Activated CD4-positive, alpha-beta T cell treated with anti-CD3 and anti-CD28 coated beads, Interleukin-2, amount 10 ng/mL, durations not matched to agents 7 days and 5 days (primary cell): ENCODE measurements around the gene FYN. TPM values are rescaled to one million over a fixed set of nuclear protein-coding genes. Genes with fewer than 3 reads are reported as not detected.

Experiments
- CTCF ChIA-PET: fragments of 350-600 bp; sonication (Branson Sonifier 250); formaldehyde crosslinking; loops from one replicate; lab custom pipeline; 2021; ENCODE audit warnings: antibody characterized with exemption; lab: Charles Lee
- POLR2A ChIA-PET: fragments of 350-600 bp; sonication (Branson Sonifier 250); formaldehyde crosslinking; loops from one replicate; lab custom pipeline; 2021; ENCODE audit warnings: antibody characterized with exemption; lab: Charles Lee
- DNase-seq: peaks from one replicate; pipeline ENCODE4 v3.0.0-alpha.2; 2020
- H3K27ac Mint-ChIP-seq: one replicate; pipeline ENCODE4 v1.8.0; 2021; ENCODE audit warnings: mild to moderate bottlenecking, moderate library complexity, mixed read lengths
- H3K27me3 Mint-ChIP-seq: one replicate; pipeline ENCODE4 v1.8.0; 2021; ENCODE audit warnings: mixed read lengths
- H3K36me3 Mint-ChIP-seq: one replicate; pipeline ENCODE4 v1.8.0; 2021; ENCODE audit warnings: low read depth, mixed read lengths
- H3K4me1 Mint-ChIP-seq: one replicate; pipeline ENCODE4 v1.8.0; 2021; ENCODE audit warnings: mixed read lengths
- H3K4me3 Mint-ChIP-seq: one replicate; pipeline ENCODE4 v1.8.0; 2021; ENCODE audit warnings: mild to moderate bottlenecking, moderate library complexity, mixed read lengths
- H3K9me3 Mint-ChIP-seq: one replicate; pipeline ENCODE4 v1.8.0; 2021; ENCODE audit warnings: mixed read lengths
- total RNA-seq, 2 experiments: library from RNA; stranded (reverse); gene quantifications; one replicate each; pipeline ENCODE4 v1.2.3, GENCODE V29; 2021

The FYN gene
- total RNA-seq, 2 experiments from 2014 or later = 179 to 225 TPM

DNA sequence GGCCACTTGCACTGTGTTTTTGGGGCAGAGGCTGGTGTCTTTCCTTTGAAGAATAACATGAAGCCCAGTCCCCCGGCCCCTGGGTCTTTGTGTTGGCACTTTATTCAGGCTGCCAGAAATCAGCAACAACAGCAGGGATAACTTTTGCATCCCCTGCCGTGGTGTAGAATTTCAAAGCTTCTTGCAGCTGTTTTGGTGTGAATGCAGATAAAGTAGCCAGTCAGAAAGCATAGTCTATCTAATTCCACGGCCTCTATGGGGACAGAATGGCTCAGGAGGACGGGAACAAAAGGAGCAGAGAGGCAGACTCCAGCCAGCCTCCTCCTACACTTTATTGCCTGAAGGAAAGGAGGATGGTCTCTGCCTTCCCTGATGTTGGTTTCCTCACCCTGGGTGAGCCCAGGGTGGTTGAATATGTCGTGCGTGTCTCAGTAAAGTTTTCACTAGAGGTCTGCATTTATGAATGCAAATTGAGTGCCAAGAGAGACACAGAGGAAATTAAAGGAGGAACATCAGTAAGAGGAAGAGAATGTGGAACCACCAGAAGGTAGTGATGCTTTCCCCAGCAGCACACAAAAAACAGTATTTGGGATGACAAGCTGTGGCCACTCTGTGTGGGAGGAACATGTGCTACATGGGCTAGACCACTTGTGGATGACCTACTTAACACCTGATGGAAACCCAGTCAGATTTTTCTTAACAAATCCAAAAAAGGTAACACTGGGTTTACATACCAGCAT, 141.6 kb downstream of the FYN start:
- POLR2A ChIA-PET = no interaction called here
- no peak for DNase-seq
- H3K4me3 Mint-ChIP-seq = no peak overlapping the region
- no peaks in the 10 kb centered on the region for H3K27me3 Mint-ChIP-seq
- peaks cover 57% of the 10 kb centered on the region for H3K4me1 Mint-ChIP-seq
- CTCF ChIA-PET = no interaction called here
- H3K9me3 Mint-ChIP-seq = peaks cover 31% of the 10 kb centered on the region
- H3K27ac Mint-ChIP-seq = no peak overlapping the region
- H3K36me3 Mint-ChIP-seq = peaks cover 66% of the 10 kb centered on the region

GRCh38 chr6:111730864-111731263, 142.4 kb downstream of the FYN start:
- DNase-seq = no peak
- no peak overlapping the region for H3K4me3 Mint-ChIP-seq
- peak overlapping the region; percentile 26 for H3K27ac Mint-ChIP-seq
- peaks cover 55% of the 10 kb centered on the region for H3K4me1 Mint-ChIP-seq
- peaks cover 67% of the 10 kb centered on the region for H3K36me3 Mint-ChIP-seq
- ChIA-PET CTCF (no interaction called here), POLR2A (interaction anchor here (0.6 kb wide), 1 partner anchor 11 kb away, joined by 3 read pairs; no protein-coding TSS in a partner anchor)
- peaks cover 31% of the 10 kb centered on the region for H3K9me3 Mint-ChIP-seq
- no peaks in the 10 kb centered on the region for H3K27me3 Mint-ChIP-seq

GRCh38 chr6:111727802-111728201, 145.4 kb downstream of the FYN start:
- ChIA-PET CTCF (interaction anchor here (1.6 to 2.6 kb wide), 2 partner anchors 8 to 25 kb away, joined by 3 to 12 read pairs; no protein-coding TSS in a partner anchor), POLR2A (no interaction called here)
- peaks cover 66% of the 10 kb centered on the region for H3K4me1 Mint-ChIP-seq
- H3K9me3 Mint-ChIP-seq = peaks cover 20% of the 10 kb centered on the region
- H3K27me3 Mint-ChIP-seq = no peaks in the 10 kb centered on the region
- no peak for DNase-seq
- no peak overlapping the region for H3K27ac Mint-ChIP-seq
- no peak overlapping the region for H3K4me3 Mint-ChIP-seq
- peaks cover 53% of the 10 kb centered on the region for H3K36me3 Mint-ChIP-seq

DNA sequence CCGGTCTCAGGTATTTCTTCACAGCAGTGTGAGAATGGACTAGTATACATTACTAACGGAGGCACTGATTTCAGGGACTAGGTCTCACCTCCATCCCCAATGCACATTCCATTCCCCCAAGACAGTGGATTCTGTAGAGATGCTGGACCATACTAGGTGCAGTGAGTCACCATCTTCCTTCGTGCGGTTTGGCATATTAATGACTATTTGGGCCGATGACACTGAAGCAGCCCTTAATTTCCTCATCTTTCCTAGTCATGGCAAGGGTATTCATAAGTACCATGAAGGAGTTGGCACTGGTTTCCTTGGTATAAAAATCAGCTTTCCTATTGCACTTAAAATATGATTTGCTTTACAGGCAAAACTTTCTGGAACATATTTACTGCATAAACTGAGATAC, 146.2 kb downstream of the FYN start:
- POLR2A ChIA-PET = no interaction called here
- H3K4me3 Mint-ChIP-seq = no peak overlapping the region

DNA sequence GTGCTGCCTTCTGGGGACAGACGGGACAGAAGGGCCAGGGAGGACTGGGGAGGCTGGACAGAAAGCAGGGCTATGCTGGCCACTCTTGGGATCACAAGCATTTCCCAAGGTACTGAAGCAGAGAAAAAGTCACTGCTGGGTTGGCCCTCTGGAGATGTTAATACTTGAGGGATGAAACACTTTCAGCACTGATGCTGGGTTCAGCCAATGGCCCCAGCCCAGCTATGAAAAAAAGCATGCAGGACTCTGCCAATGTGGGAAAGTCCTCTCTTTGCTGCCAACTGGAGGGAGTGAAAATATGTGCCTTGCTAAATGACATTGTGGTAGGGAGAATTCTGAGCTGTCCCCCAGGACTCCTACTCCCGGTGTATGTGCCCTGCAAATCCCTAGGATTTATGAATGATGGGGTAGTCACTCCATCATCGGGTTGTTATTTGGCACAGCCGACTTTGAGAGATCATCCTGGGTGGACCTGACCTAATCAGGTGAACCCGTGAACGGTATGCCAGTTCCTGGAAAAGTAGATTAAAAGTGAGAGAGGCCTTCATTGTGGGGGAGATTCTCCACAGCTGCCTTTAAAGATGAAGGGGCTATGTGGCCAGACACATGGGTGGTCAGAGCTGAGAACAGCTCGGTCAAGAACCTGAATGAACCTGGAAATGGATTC, 147.7 kb downstream of the FYN start:
- Mint-ChIP-seq H3K4me1 (peaks cover 77% of the 10 kb centered on the region), H3K27ac (peak overlapping the region; percentile 91), H3K4me3 (no peak overlapping the region), H3K9me3 (peaks cover 9% of the 10 kb centered on the region), H3K27me3 (no peaks in the 10 kb centered on the region), H3K36me3 (peaks cover 57% of the 10 kb centered on the region)
- ChIA-PET CTCF (interaction anchor here (1.1 to 2.6 kb wide), 5 partner anchors 10 to 22 kb away, joined by 3 to 12 read pairs (median 6); no protein-coding TSS in a partner anchor), POLR2A (no interaction called here)
- no peak for DNase-seq

More for the DNA sequence above, 146.2 kb downstream of the FYN start:
- Mint-ChIP-seq H3K9me3 (peaks cover 13% of the 10 kb centered on the region), H3K27me3 (no peaks in the 10 kb centered on the region), H3K27ac (no peak overlapping the region), H3K36me3 (peaks cover 52% of the 10 kb centered on the region), H3K4me1 (peaks cover 72% of the 10 kb centered on the region)
- no peak for DNase-seq
- CTCF ChIA-PET = interaction anchor here (0.6 to 2.6 kb wide), 6 partner anchors 9 to 64 kb away, joined by 3 to 12 read pairs (median 3); no protein-coding TSS in a partner anchor

GRCh38 chr6:111724505-111724904, 148.7 kb downstream of the FYN start:
- Mint-ChIP-seq H3K4me1 (peaks cover 73% of the 10 kb centered on the region), H3K27ac (peak overlapping the region; percentile 91), H3K27me3 (no peaks in the 10 kb centered on the region), H3K9me3 (peaks cover 4% of the 10 kb centered on the region), H3K36me3 (peaks cover 63% of the 10 kb centered on the region), H3K4me3 (peak overlapping the region; percentile 52)
- ChIA-PET POLR2A (no interaction called here), CTCF (interaction anchor here (1.1 to 1.3 kb wide), 3 partner anchors 10 to 52 kb away, joined by 3 to 4 read pairs (median 3); no protein-coding TSS in a partner anchor)
- peak; percentile 36 for DNase-seq

DNA sequence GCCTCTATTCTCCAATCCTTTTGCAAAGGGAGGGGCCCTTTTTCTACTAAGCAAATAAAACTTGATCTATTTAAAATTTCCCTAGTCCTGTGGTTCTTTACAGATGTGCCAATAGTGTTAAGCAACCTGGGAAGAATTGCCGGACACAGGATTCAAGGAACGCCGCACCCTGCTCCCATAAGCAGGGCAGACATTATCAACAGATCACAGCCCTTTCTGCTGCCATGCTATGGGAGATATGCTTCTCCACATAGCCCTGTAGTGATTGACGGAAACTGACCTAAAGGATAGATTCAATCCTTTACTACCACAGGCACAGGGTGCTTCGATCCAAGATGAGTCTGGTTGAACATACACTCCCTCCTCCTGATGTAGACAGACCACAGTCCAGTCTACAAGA, 149.2 kb downstream of the FYN start:
- peak overlapping the region; percentile 91 for H3K27ac Mint-ChIP-seq
- H3K4me1 Mint-ChIP-seq = peaks cover 73% of the 10 kb centered on the region
- CTCF ChIA-PET = interaction anchor here (1.1 to 1.3 kb wide), 4 partner anchors 10 to 150 kb away, joined by 3 to 4 read pairs (median 4); partner anchors contain the start of gene FYN
- peaks cover 67% of the 10 kb centered on the region for H3K36me3 Mint-ChIP-seq
- no peak for DNase-seq
- peaks cover 4% of the 10 kb centered on the region for H3K9me3 Mint-ChIP-seq
- peak overlapping the region; percentile 52 for H3K4me3 Mint-ChIP-seq
- POLR2A ChIA-PET = no interaction called here
- H3K27me3 Mint-ChIP-seq = no peaks in the 10 kb centered on the region

GRCh38 chr6:111723412-111723970, 149.8 kb downstream of the FYN start:
- no peak for DNase-seq
- ChIA-PET POLR2A (no interaction called here), CTCF (interaction anchor here (0.8 to 1.7 kb wide), 9 partner anchors 11 to 320 kb away, joined by 3 to 5 read pairs (median 3); partner anchors contain the start of gene FYN)
- Mint-ChIP-seq H3K27ac (no peak overlapping the region), H3K9me3 (peaks cover 3% of the 10 kb centered on the region), H3K4me3 (no peak overlapping the region), H3K4me1 (peaks cover 72% of the 10 kb centered on the region), H3K27me3 (no peaks in the 10 kb centered on the region), H3K36me3 (peaks cover 70% of the 10 kb centered on the region)

GRCh38 chr6:111722179-111722731, 151.0 kb downstream of the FYN start:
- DNase-seq = no peak
- peaks cover 75% of the 10 kb centered on the region for H3K36me3 Mint-ChIP-seq
- H3K9me3 Mint-ChIP-seq = no peaks in the 10 kb centered on the region
- peak overlapping the region; percentile 68 for H3K27ac Mint-ChIP-seq
- no peak overlapping the region for H3K4me3 Mint-ChIP-seq
- peaks cover 65% of the 10 kb centered on the region for H3K4me1 Mint-ChIP-seq
- H3K27me3 Mint-ChIP-seq = no peaks in the 10 kb centered on the region
- ChIA-PET POLR2A (no interaction called here), CTCF (interaction anchor here (1.0 to 2.0 kb wide), 10 partner anchors 12 to 321 kb away, joined by 3 to 6 read pairs (median 3); no protein-coding TSS in a partner anchor)

GRCh38 chr6:111721753-111722154, 151.5 kb downstream of the FYN start:
- no peaks in the 10 kb centered on the region for H3K27me3 Mint-ChIP-seq

DNA sequence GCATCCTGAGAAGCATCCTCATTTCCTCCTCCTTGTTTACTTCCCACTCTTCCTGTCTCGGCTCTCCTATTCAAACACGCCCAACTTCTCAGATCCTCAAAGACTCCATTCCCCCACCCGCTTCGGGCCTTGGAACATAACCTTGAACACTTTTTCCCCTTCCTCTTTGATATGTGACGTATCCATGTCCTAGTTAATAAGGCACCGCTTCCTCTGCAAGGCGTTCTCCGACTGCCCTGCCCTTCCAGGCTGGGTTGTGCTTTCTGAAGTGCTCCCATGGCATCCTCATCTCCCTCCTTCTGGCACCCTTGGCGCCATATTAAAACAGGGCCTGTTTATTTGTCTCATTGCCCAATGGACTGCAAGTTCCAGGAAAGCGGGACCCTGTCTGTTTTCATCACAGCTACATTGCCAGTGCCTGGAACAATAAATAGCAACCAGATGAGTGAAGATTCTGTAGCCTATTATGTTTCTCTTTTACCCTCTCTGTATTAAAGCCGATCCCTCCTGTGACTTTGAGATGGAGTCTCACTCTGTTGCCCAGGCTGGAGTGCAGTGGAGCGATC, 152.2 kb downstream of the FYN start:
- DNase-seq = no peak
- H3K4me3 Mint-ChIP-seq = no peak overlapping the region
- CTCF ChIA-PET = interaction anchor here (1.2 to 2.0 kb wide), 4 partner anchors 11 to 286 kb away, joined by 3 to 6 read pairs (median 3); no protein-coding TSS in a partner anchor
- peak overlapping the region; percentile 54 for H3K27ac Mint-ChIP-seq
- peaks cover 63% of the 10 kb centered on the region for H3K4me1 Mint-ChIP-seq
- peaks cover 72% of the 10 kb centered on the region for H3K36me3 Mint-ChIP-seq
- no peaks in the 10 kb centered on the region for H3K9me3 Mint-ChIP-seq
- H3K27me3 Mint-ChIP-seq = no peaks in the 10 kb centered on the region
- POLR2A ChIA-PET = no interaction called here

More at GRCh38 chr6:111721753-111722154, 151.5 kb downstream of the FYN start:
- peak overlapping the region; percentile 54 for H3K27ac Mint-ChIP-seq
- H3K4me3 Mint-ChIP-seq = no peak overlapping the region
- CTCF ChIA-PET = interaction anchor here (1.0 to 2.0 kb wide), 10 partner anchors 11 to 322 kb away, joined by 3 to 6 read pairs (median 3); no protein-coding TSS in a partner anchor
- H3K9me3 Mint-ChIP-seq = no peaks in the 10 kb centered on the region
- peak; percentile 46 for DNase-seq
- POLR2A ChIA-PET = no interaction called here
- peaks cover 63% of the 10 kb centered on the region for H3K4me1 Mint-ChIP-seq
- peaks cover 74% of the 10 kb centered on the region for H3K36me3 Mint-ChIP-seq

GRCh38 chr6:111718990-111719389, 154.3 kb downstream of the FYN start:
- Mint-ChIP-seq H3K4me3 (no peak overlapping the region), H3K4me1 (peaks cover 62% of the 10 kb centered on the region), H3K27ac (no peak overlapping the region), H3K36me3 (peaks cover 73% of the 10 kb centered on the region), H3K9me3 (no peaks in the 10 kb centered on the region), H3K27me3 (no peaks in the 10 kb centered on the region)
- ChIA-PET CTCF (interaction anchor here (0.5 to 2.0 kb wide), 6 partner anchors 9 to 771 kb away, joined by 3 to 4 read pairs (median 4); no protein-coding TSS in a partner anchor), POLR2A (no interaction called here)
- DNase-seq = no peak
